IMR-90 (cell line): ENCODE results near the gene EIF4E3. TPM values are rescaled to one million over a fixed set of nuclear protein-coding genes. Genes with fewer than 3 reads are reported as not detected.
A peak's percentile ranks its signal among the peaks of the same experiment; 100 is the strongest.

Source experiments
- ATAC-seq: fragments of 200-7000 bp; cut with Tn5 transposase; 2 replicates; pipeline ENCODE4 v1.9.1; 2020; ENCODE audit warnings: low read depth, mild to moderate bottlenecking, moderate library complexity
- BruUV-seq: library from RNA; stranded (reverse); fragments of 400-500 nt; replicated peaks from 2 replicates; lab custom pipeline; 2021; lab: Mats Ljungman, UMichigan
- CTCF ChIA-PET: fragments of 300-600 bp; formaldehyde crosslinking; extraction: SDS; loops from one replicate; lab custom pipeline; 2021; ENCODE audit warnings: antibody characterized with exemption; lab: Yijun Ruan, JAX
- POLR2A ChIA-PET: fragments of 300-600 bp; sonication (Branson Sonifier 250); formaldehyde crosslinking; loops from one replicate; lab custom pipeline; 2022; ENCODE audit warnings: antibody characterized with exemption; ENCODE audit not compliant: unreplicated experiment; lab: Charles Lee
- DNase-seq: peaks from one replicate; pipeline ENCODE4 v3.0.0; 2013
- H2AFZ ChIP-seq: replicated peaks from 2 replicates; pipeline ENCODE3; 2013; ENCODE audit warnings: low read length, mild to moderate bottlenecking; ENCODE audit not compliant: poor library complexity
- H2AK5ac ChIP-seq: 2 replicates; pipeline ENCODE4 v1.6.1; 2013; ENCODE audit warnings: low read depth, low read length, inconsistent platforms
- H2AK9ac ChIP-seq: replicated peaks from 2 replicates; pipeline ENCODE3; 2013; ENCODE audit warnings: mild to moderate bottlenecking, low read depth, low read length, moderate library complexity; ENCODE audit not compliant: poor library complexity
- H2BK120ac ChIP-seq: 2 replicates; pipeline ENCODE4 v1.6.1; 2013; ENCODE audit warnings: low read depth, low read length, inconsistent platforms
- H2BK15ac ChIP-seq: 3 replicates; pipeline ENCODE4 v1.6.1; 2013; ENCODE audit warnings: low read depth, low read length, inconsistent platforms
- H2BK20ac ChIP-seq: 2 replicates; pipeline ENCODE4 v1.6.1; 2013; ENCODE audit warnings: low read depth, mild to moderate bottlenecking, inconsistent platforms, low read length, moderate library complexity
- H2BK5ac ChIP-seq: 2 replicates; pipeline ENCODE4 v1.6.1; 2013; ENCODE audit warnings: mild to moderate bottlenecking, low read depth, low read length, inconsistent platforms; ENCODE audit not compliant: poor library complexity, severe bottlenecking
- H3K14ac ChIP-seq: replicated peaks from 2 replicates; pipeline ENCODE4 v1.6.1; 2013; ENCODE audit warnings: low read depth, low read length, inconsistent platforms
- H3K18ac ChIP-seq: 2 replicates; pipeline ENCODE4 v1.6.1; 2013; ENCODE audit warnings: low read depth, low read length, control low read depth
- H3K23ac ChIP-seq: 2 replicates; pipeline ENCODE4 v1.6.1; 2013; ENCODE audit warnings: low read depth, low read length, inconsistent platforms
- H3K27ac ChIP-seq: 2 replicates; pipeline ENCODE4 v1.5.1; 2013; ENCODE audit warnings: mild to moderate bottlenecking, control low read depth, low read length; ENCODE audit not compliant: insufficient read depth
- H3K27me3 ChIP-seq: 2 replicates; pipeline ENCODE4 v1.6.1; 2013; ENCODE audit warnings: low read length; ENCODE audit not compliant: control insufficient read depth, insufficient read depth
- H3K36me3 ChIP-seq: 2 replicates; pipeline ENCODE4 v1.6.1; 2013; ENCODE audit warnings: low read length, mixed read lengths; ENCODE audit not compliant: control insufficient read depth, insufficient read depth
- H3K4ac ChIP-seq: 2 replicates; pipeline ENCODE4 v1.6.1; 2013; ENCODE audit warnings: low read depth, low read length, inconsistent platforms
- H3K4me1 ChIP-seq: 2 replicates; pipeline ENCODE4 v1.6.1; 2013; ENCODE audit warnings: low read length, mixed read lengths; ENCODE audit not compliant: control insufficient read depth, insufficient read depth
- H3K4me2 ChIP-seq: 2 replicates; pipeline ENCODE4 v1.6.1; 2013; ENCODE audit warnings: low read depth, mild to moderate bottlenecking, control low read depth, low read length, moderate library complexity
- H3K4me3 ChIP-seq: 2 replicates; pipeline ENCODE4 v1.5.1; 2013; ENCODE audit warnings: low read depth, mild to moderate bottlenecking, control low read depth, low read length, moderate library complexity; ENCODE audit not compliant: insufficient read depth
- H3K56ac ChIP-seq: 2 replicates; pipeline ENCODE4 v1.6.1; 2013; ENCODE audit warnings: low read length, inconsistent platforms; ENCODE audit not compliant: insufficient read depth; ENCODE audit errors: extremely low read depth
- H3K79me1 ChIP-seq, 2 experiments: 2 replicates each; pipeline ENCODE4 v1.6.1; 2013; ENCODE audit warnings: low read length in 2 of 2, inconsistent platforms in 1 of 2, low read depth in 1 of 2
- H3K9ac ChIP-seq: 2 replicates; pipeline ENCODE4 v1.6.1; 2013; ENCODE audit warnings: low read depth, low read length, control low read depth
- H3K9me1 ChIP-seq: 2 replicates; pipeline ENCODE4 v1.6.1; 2013; ENCODE audit warnings: low read length, inconsistent platforms; ENCODE audit not compliant: insufficient read depth
- H3K9me3 ChIP-seq: 2 replicates; pipeline ENCODE4 v1.6.1; 2013; ENCODE audit warnings: low read length; ENCODE audit not compliant: control insufficient read depth, insufficient read depth
- H4K20me1 ChIP-seq: 2 replicates; pipeline ENCODE4 v1.6.1; 2013; ENCODE audit warnings: low read length, inconsistent platforms; ENCODE audit not compliant: insufficient read depth
- H4K5ac ChIP-seq: 2 replicates; pipeline ENCODE4 v1.6.1; 2013; ENCODE audit warnings: mild to moderate bottlenecking, low read depth, low read length, control low read depth
- H4K8ac ChIP-seq, 2 experiments: 2 replicates each; pipeline ENCODE4 v1.6.1; 2013; ENCODE audit warnings: low read depth in 2 of 2, low read length in 2 of 2, control low read depth in 1 of 2, inconsistent platforms in 1 of 2
- H4K91ac ChIP-seq: 2 replicates; pipeline ENCODE4 v1.6.1; 2013; ENCODE audit warnings: low read depth, low read length, inconsistent platforms; ENCODE audit not compliant: insufficient read depth
- BHLHE40 ChIP-seq: fragments of 150-350 bp; IDR thresholded peaks from 2 replicates; pipeline ENCODE4 v1.6.1; 2016; ENCODE audit warnings: mild to moderate bottlenecking, low read depth, low read length
- CEBPB ChIP-seq: IDR thresholded peaks from 2 replicates; pipeline ENCODE4 v1.6.1; 2012; ENCODE audit warnings: low read depth, low read length, improper control_type of control experiment
- CHD1 ChIP-seq: IDR thresholded peaks from 2 replicates; pipeline ENCODE4 v1.6.1; 2012; ENCODE audit warnings: low read depth, low read length, improper control_type of control experiment
- FOS ChIP-seq: fragments of 150-350 bp; IDR thresholded peaks from 2 replicates; pipeline ENCODE4 v1.6.1; 2016; ENCODE audit warnings: low read depth, low read length
- MAFK ChIP-seq: IDR thresholded peaks from 2 replicates; pipeline ENCODE4 v1.6.1; 2012; ENCODE audit warnings: low read depth, low read length, improper control_type of control experiment
- MAZ ChIP-seq: IDR thresholded peaks from 2 replicates; pipeline ENCODE4 v1.6.1; 2012; ENCODE audit warnings: low read depth, mild to moderate bottlenecking, low read length, improper control_type of control experiment, moderate library complexity, borderline replicate concordance
- MXI1 ChIP-seq: IDR thresholded peaks from 2 replicates; pipeline ENCODE4 v1.6.1; 2012; ENCODE audit warnings: low read depth, mild to moderate bottlenecking, low read length, moderate library complexity, borderline replicate concordance
- NFE2L2 ChIP-seq: fragments of 150-350 bp; IDR thresholded peaks from 2 replicates; pipeline ENCODE4 v1.6.1; 2016; ENCODE audit warnings: low read depth, mild to moderate bottlenecking, low read length
- RAD21 ChIP-seq: IDR thresholded peaks from 2 replicates; pipeline ENCODE4 v1.6.1; 2012; ENCODE audit warnings: low read length, improper control_type of control experiment
- RFX5 ChIP-seq: IDR thresholded peaks from 2 replicates; pipeline ENCODE4 v1.8.0; 2012; ENCODE audit warnings: low read depth, mild to moderate bottlenecking, low read length, moderate library complexity
- SMC3 ChIP-seq: fragments of 150-350 bp; IDR thresholded peaks from 2 replicates; pipeline ENCODE4 v1.6.1; 2016; ENCODE audit warnings: low read depth, mild to moderate bottlenecking, antibody characterized with exemption, low read length, moderate library complexity
- WGBS, 2 experiments: methylation state at CpG; one replicate each; pipeline versions ENCODE4 v1.1.5 to v1.1.7; 2013; ENCODE audit warnings: missing lambda C conversion rate in 2 of 2; ENCODE audit not compliant: insufficient read length in 1 of 2; ENCODE audit errors: extremely low coverage in 2 of 2; 5-methylcytosine and 5-hydroxymethylcytosine counted together
- dilution Hi-C: fragments of 300-500 bp; cut with HindIII; formaldehyde crosslinking; loops from one replicate; pipeline ENCODE4 v1.14.3; 2018; ENCODE audit warnings: low sequenced_read_pairs; ENCODE audit not compliant: unreplicated experiment
- in situ Hi-C: fragments of 300-500 bp; cut with MboI; formaldehyde crosslinking; loops from 3 replicates; pipeline ENCODE4 v1.14.3; 2019; ENCODE audit warnings: low sequenced_read_pairs, inconsistent platforms, mixed read lengths
- intact Hi-C: fragments of 100-400 bp; cut with micrococcal nuclease; formaldehyde crosslinking; loops from 2 replicates; pipeline ENCODE4 v1.10.0; 2022
- polyA plus RNA-seq, 3 experiments: library from polyadenylated mRNA; depleted of rRNA; stranded (reverse); fragments of >200 nt; gene quantifications; 2 replicates each; pipeline ENCODE4 v1.2.3, GENCODE V29; 2012; ENCODE audit warnings: low replicate concordance in 1 of 3
- total RNA-seq: library from RNA; depleted of rRNA; stranded (reverse); fragments of >200 nt; gene quantifications from 2 replicates; pipeline ENCODE4 v1.2.3, GENCODE V29; 2012
- TF ChIP-seq, protein P1 (sequence below): conservative IDR thresholded peaks from 2 replicates; pipeline ENCODE4 v1.5.1; 2012; ENCODE audit warnings: mild to moderate bottlenecking, low read depth, low read length, improper control_type of control experiment
- TF ChIP-seq, protein P2 (sequence below): fragments of 150-350 bp; IDR thresholded peaks from 2 replicates; pipeline ENCODE4 v1.6.1; 2016; ENCODE audit warnings: low read depth, mild to moderate bottlenecking, low read length, moderate library complexity, borderline replicate concordance

The EIF4E3 gene
- total and polyA plus RNA-seq, 2 of the 4 experiments (the other 2 are of a cell fraction): 0.72 to 1.1 TPM

DNA sequence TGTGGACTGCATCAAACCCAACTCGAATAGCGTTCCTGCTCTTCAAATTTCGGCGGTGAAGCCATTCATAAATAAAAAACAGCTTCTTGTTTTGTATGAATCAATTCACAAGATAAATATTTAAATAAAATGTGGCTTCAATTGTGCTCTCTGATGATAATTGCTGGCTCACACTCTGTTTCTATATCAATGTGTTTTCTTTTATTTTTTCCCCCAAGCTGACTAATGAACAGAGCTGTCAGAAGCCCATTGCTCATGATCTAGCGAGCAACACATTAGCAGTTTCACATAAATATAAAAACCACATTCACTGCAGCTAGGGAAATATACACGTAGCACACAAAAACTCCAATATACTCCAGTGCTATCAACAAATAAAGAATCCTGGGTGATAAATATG is 96.7 kb downstream of the EIF4E3 start:
- Histone ChIP-seq H3K9ac (no peak overlapping the region), H3K9me1 (no peaks in the 10 kb centered on the region), H3K14ac (no peak overlapping the region), H3K4me2 (no peak overlapping the region), H2AFZ (no peak overlapping the region), H3K18ac (no peak overlapping the region), H3K23ac (no peak overlapping the region), H3K4me1 (peaks cover 3% of the 10 kb centered on the region; the same call in 1 of the 2 replicates), H2BK20ac (no peak overlapping the region), H3K4ac (no peak overlapping the region), H2AK5ac (no peak overlapping the region), H4K5ac (no peak overlapping the region), H2AK9ac (no peak overlapping the region), H3K79me1 (no peaks in the 10 kb centered on the region), H3K9me3 (no peaks in the 10 kb centered on the region; the same call in 1 of the 2 replicates), H3K4me3 (no peak overlapping the region), H2BK5ac (no peak overlapping the region), H3K27ac (no peak overlapping the region), H2BK120ac (no peak overlapping the region), H3K56ac (no peak overlapping the region), H4K91ac (no peak overlapping the region), H3K36me3 (no peaks in the 10 kb centered on the region), H4K20me1 (no peaks in the 10 kb centered on the region), H4K8ac (no peak overlapping the region), H3K27me3 (peaks cover 43% of the 10 kb centered on the region), H2BK15ac (no peak overlapping the region)
- WGBS, 2 experiments: no CpG with 5 or more reads among the region's 6 CpGs
- dilution Hi-C loops: no loop called here
- intact Hi-C loops: no loop called here
- DNase-seq (peak; percentile 6), ATAC-seq (no peak)
- BruUV-seq: no TSS peak
- in situ Hi-C loops: no loop called here
- TF ChIP-seq RFX5 (no peak), MXI1 (no peak), SMC3 (no peak), CHD1 (no peak), NFE2L2 (no peak), BHLHE40 (no peak), RAD21 (no peak), MAZ (no peak), FOS (no peak), MAFK (no peak), CEBPB (no peak)
- TF ChIP-seq, protein P1, sequence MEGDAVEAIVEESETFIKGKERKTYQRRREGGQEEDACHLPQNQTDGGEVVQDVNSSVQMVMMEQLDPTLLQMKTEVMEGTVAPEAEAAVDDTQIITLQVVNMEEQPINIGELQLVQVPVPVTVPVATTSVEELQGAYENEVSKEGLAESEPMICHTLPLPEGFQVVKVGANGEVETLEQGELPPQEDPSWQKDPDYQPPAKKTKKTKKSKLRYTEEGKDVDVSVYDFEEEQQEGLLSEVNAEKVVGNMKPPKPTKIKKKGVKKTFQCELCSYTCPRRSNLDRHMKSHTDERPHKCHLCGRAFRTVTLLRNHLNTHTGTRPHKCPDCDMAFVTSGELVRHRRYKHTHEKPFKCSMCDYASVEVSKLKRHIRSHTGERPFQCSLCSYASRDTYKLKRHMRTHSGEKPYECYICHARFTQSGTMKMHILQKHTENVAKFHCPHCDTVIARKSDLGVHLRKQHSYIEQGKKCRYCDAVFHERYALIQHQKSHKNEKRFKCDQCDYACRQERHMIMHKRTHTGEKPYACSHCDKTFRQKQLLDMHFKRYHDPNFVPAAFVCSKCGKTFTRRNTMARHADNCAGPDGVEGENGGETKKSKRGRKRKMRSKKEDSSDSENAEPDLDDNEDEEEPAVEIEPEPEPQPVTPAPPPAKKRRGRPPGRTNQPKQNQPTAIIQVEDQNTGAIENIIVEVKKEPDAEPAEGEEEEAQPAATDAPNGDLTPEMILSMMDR: no peak
- TF ChIP-seq, protein P2, sequence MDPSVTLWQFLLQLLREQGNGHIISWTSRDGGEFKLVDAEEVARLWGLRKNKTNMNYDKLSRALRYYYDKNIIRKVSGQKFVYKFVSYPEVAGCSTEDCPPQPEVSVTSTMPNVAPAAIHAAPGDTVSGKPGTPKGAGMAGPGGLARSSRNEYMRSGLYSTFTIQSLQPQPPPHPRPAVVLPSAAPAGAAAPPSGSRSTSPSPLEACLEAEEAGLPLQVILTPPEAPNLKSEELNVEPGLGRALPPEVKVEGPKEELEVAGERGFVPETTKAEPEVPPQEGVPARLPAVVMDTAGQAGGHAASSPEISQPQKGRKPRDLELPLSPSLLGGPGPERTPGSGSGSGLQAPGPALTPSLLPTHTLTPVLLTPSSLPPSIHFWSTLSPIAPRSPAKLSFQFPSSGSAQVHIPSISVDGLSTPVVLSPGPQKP: no peak
- CTCF ChIA-PET: interaction anchor here (0.8 kb wide), 1 partner anchor 30 kb away, joined by 3 read pairs; no protein-coding TSS in a partner anchor
- POLR2A ChIA-PET: no interaction called here
